HEK293 (cell line): Measurements from ENCODE around the gene ACAA1.

ENCODE experiments used
- CTCF ChIA-PET: fragments of 350-600 bp; formaldehyde crosslinking; extraction: SDS; loops from one replicate; lab custom pipeline; 2021; ENCODE audit warnings: antibody characterized with exemption; lab: Yijun Ruan, JAX
- POLR2A ChIA-PET: fragments of 300-600 bp; formaldehyde crosslinking; extraction: SDS; loops from one replicate; lab custom pipeline; 2020; ENCODE audit warnings: antibody characterized with exemption, inconsistent platforms; lab: Yijun Ruan, JAX
- H3K27ac ChIP-seq: fragments of 200-500 bp; sonication (Bioruptor generic); 2 replicates; pipeline ENCODE4 v1.5.1; 2014; ENCODE audit warnings: low read depth, low read length, control low read depth, inconsistent platforms; ENCODE audit errors: extremely low read depth
- H3K36me3 ChIP-seq, 2 experiments: fragments of 200-500 bp in 1 of 2; sonication (Bioruptor generic) in 1 of 2; 1 replicate in 1 of 2; 2 replicates in 1 of 2; pipeline ENCODE4 v1.5.1; 2014 to 2017; ENCODE audit warnings: inconsistent platforms in 2 of 2, low read length in 2 of 2; ENCODE audit not compliant: control insufficient read depth in 2 of 2, insufficient read depth in 1 of 2
- H3K4me1 ChIP-seq: fragments of 200-500 bp; sonication (Bioruptor generic); 2 replicates; pipeline ENCODE4 v1.5.1; 2014; ENCODE audit warnings: mild to moderate bottlenecking, low read length, inconsistent platforms; ENCODE audit not compliant: control insufficient read depth, insufficient read depth
- H3K4me3 ChIP-seq: 2 replicates; pipeline ENCODE4 v1.5.1; 2011; ENCODE audit warnings: low read depth, mild to moderate bottlenecking, control low read depth, low read length, moderate library complexity
- H3K9me3 ChIP-seq: fragments of 200-500 bp; sonication (Bioruptor generic); 2 replicates; pipeline ENCODE4 v1.5.1; 2014; ENCODE audit warnings: low read depth, low read length, inconsistent platforms; ENCODE audit not compliant: control insufficient read depth, insufficient read depth
- BCL11B ChIP-seq: fragments of 450-650 bp; formaldehyde crosslinking; IDR thresholded peaks from 2 replicates; pipeline ENCODE4 v1.5.1; 2016; ENCODE audit warnings: low read depth, missing biosample characterization, missing genetic modification characterization
- EGR2 ChIP-seq: fragments of 450-650 bp; formaldehyde crosslinking; IDR thresholded peaks from 2 replicates; pipeline ENCODE4 v1.5.1; 2016; ENCODE audit warnings: low read depth, missing biosample characterization, missing genetic modification characterization
- MZF1 ChIP-seq: fragments of 450-650 bp; formaldehyde crosslinking; IDR thresholded peaks from 2 replicates; pipeline ENCODE4 v1.5.1; 2017; ENCODE audit warnings: missing biosample characterization, missing genetic modification characterization, borderline replicate concordance
- OSR2 ChIP-seq: fragments of 450-650 bp; formaldehyde crosslinking; IDR thresholded peaks from 2 replicates; pipeline ENCODE4 v1.5.1; 2016; ENCODE audit warnings: missing biosample characterization, missing genetic modification characterization
- SETDB1 ChIP-seq: IDR thresholded peaks from one replicate; pipeline ENCODE4 v1.6.1; 2017; ENCODE audit warnings: mild to moderate bottlenecking, low read length, moderate library complexity, mixed read lengths; ENCODE audit not compliant: insufficient read length
- ZBTB11 ChIP-seq: fragments of 450-650 bp; formaldehyde crosslinking; conservative IDR thresholded peaks from 2 replicates; pipeline ENCODE4 v1.5.1; 2016; ENCODE audit warnings: low read depth, missing biosample characterization, missing genetic modification characterization
- ZBTB8A ChIP-seq: fragments of 450-650 bp; formaldehyde crosslinking; IDR thresholded peaks from 2 replicates; pipeline ENCODE4 v1.5.1; 2016; ENCODE audit warnings: missing biosample characterization, missing genetic modification characterization
- ZFP37 ChIP-seq: fragments of 450-650 bp; formaldehyde crosslinking; IDR thresholded peaks from 2 replicates; pipeline ENCODE4 v1.5.1; 2016; ENCODE audit warnings: missing biosample characterization, missing genetic modification characterization
- ZIC2 ChIP-seq: fragments of 450-650 bp; formaldehyde crosslinking; IDR thresholded peaks from 2 replicates; pipeline ENCODE4 v1.5.1; 2016; ENCODE audit warnings: missing biosample characterization, missing genetic modification characterization
- ZNF10 ChIP-seq: fragments of 450-650 bp; formaldehyde crosslinking; IDR thresholded peaks from 2 replicates; pipeline ENCODE4 v1.5.1; 2017; ENCODE audit warnings: missing biosample characterization, missing genetic modification characterization
- ZNF114 ChIP-seq: fragments of 450-650 bp; formaldehyde crosslinking; IDR thresholded peaks from 2 replicates; pipeline ENCODE4 v1.5.0; 2017; ENCODE audit warnings: missing biosample characterization, missing genetic modification characterization
- ZNF214 ChIP-seq: fragments of 450-650 bp; formaldehyde crosslinking; IDR thresholded peaks from 2 replicates; pipeline ENCODE4 v1.5.1; 2017; ENCODE audit warnings: missing biosample characterization, mild to moderate bottlenecking, missing genetic modification characterization, borderline replicate concordance
- ZNF404 ChIP-seq: fragments of 450-650 bp; formaldehyde crosslinking; IDR thresholded peaks from 2 replicates; pipeline ENCODE4 v1.5.1; 2017; ENCODE audit warnings: missing biosample characterization, missing genetic modification characterization
- ZNF521 ChIP-seq: fragments of 450-650 bp; formaldehyde crosslinking; IDR thresholded peaks from 2 replicates; pipeline ENCODE4 v1.5.1; 2017; ENCODE audit warnings: missing biosample characterization, mild to moderate bottlenecking, missing genetic modification characterization
- ZNF558 ChIP-seq: fragments of 450-650 bp; formaldehyde crosslinking; IDR thresholded peaks from 2 replicates; pipeline ENCODE4 v1.5.1; 2016; ENCODE audit warnings: missing biosample characterization, missing genetic modification characterization
- ZNF610 ChIP-seq: fragments of 450-650 bp; formaldehyde crosslinking; IDR thresholded peaks from 2 replicates; pipeline ENCODE4 v1.5.1; 2016; ENCODE audit warnings: missing biosample characterization, missing genetic modification characterization, borderline replicate concordance
- ZNF654 ChIP-seq: fragments of 450-650 bp; formaldehyde crosslinking; IDR thresholded peaks from 2 replicates; pipeline ENCODE4 v1.5.1; 2016; ENCODE audit warnings: low read depth, missing biosample characterization, missing genetic modification characterization
- ZNF837 ChIP-seq: fragments of 450-650 bp; formaldehyde crosslinking; IDR thresholded peaks from 2 replicates; pipeline ENCODE4 v1.5.1; 2016; ENCODE audit warnings: missing biosample characterization, missing genetic modification characterization
- TF ChIP-seq, protein P1 (sequence below): fragments of 450-650 bp; formaldehyde crosslinking; IDR thresholded peaks from 2 replicates; pipeline ENCODE4; 2016; ENCODE audit warnings: missing biosample characterization, missing genetic modification characterization
- TF ChIP-seq, protein P2 (sequence below): fragments of 450-650 bp; formaldehyde crosslinking; IDR thresholded peaks from 2 replicates; pipeline ENCODE4 v1.5.1; 2016; ENCODE audit warnings: missing biosample characterization, missing genetic modification characterization, borderline replicate concordance
- TF ChIP-seq, protein P3 (sequence below): fragments of 450-650 bp; formaldehyde crosslinking; IDR thresholded peaks from 2 replicates; pipeline ENCODE4 v1.5.1; 2016; ENCODE audit warnings: missing biosample characterization, missing genetic modification characterization, borderline replicate concordance

ACAA1 gene

DNA sequence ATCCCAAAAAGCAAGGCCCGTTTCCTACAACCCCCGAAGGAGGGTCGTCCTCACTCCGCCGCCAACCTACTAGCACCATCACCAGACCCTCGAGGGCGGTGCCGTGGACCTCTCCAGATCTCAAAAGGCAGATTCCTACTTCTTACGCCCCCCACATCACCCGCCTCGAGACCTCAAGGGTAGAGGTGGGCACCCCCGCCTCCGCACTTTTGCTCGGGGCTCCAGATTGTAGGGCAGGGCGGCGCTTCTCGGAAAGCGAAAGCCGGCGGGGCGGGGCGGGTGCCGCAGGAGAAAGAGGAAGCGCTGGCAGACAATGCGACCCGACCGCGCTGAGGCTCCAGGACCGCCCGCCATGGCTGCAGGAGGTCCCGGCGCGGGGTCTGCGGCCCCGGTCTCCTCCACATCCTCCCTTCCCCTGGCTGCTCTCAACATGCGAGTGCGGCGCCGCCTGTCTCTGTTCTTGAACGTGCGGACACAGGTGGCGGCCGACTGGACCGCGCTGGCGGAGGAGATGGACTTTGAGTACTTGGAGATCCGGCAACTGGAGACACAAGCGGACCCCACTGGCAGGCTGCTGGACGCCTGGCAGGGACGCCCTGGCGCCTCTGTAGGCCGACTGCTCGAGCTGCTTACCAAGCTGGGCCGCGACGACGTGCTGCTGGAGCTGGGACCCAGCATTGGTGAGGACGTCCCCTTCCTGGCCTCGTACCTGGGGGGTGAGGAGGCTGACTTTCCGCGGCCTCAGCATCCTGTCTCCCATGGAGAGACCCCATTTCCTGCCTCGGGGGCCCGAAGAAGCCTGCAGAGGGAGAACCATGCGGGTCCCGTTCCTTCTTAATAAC is 1.6 kb upstream of the ACAA1 start, which contains the start of gene MYD88 (continued):
- TF ChIP-seq ZNF521 (tag by site-specific recombination) (no peak), EGR2 (tag by site-specific recombination) (peak; percentile 72), ZBTB8A (tag by site-specific recombination) (peak; percentile 9; the same call in 1 of the 2 replicates), ZNF654 (tag by site-specific recombination) (no peak), OSR2 (tag by site-specific recombination) (no peak), BCL11B (no peak), ZNF10 (tag by site-specific recombination) (no peak), ZNF214 (tag by site-specific recombination) (no peak), ZBTB11 (tag by site-specific recombination) (0 out of 2 replicates have a peak, but pooled peaks have one; percentile 25), ZNF114 (tag by site-specific recombination) (no peak), ZFP37 (tag by site-specific recombination) (0 out of 2 replicates have a peak, but pooled peaks have one; percentile 40)
- TF ChIP-seq, protein P1, sequence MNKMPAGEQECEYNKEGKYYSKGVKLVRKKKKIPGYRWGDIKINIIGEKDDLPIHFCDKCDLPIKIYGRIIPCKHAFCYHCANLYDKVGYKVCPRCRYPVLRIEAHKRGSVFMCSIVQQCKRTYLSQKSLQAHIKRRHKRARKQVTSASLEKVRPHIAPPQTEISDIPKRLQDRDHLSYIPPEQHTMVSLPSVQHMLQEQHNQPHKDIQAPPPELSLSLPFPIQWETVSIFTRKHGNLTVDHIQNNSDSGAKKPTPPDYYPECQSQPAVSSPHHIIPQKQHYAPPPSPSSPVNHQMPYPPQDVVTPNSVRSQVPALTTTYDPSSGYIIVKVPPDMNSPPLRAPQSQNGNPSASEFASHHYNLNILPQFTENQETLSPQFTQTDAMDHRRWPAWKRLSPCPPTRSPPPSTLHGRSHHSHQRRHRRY (tag by site-specific recombination): no peak
- TF ChIP-seq, protein P2, sequence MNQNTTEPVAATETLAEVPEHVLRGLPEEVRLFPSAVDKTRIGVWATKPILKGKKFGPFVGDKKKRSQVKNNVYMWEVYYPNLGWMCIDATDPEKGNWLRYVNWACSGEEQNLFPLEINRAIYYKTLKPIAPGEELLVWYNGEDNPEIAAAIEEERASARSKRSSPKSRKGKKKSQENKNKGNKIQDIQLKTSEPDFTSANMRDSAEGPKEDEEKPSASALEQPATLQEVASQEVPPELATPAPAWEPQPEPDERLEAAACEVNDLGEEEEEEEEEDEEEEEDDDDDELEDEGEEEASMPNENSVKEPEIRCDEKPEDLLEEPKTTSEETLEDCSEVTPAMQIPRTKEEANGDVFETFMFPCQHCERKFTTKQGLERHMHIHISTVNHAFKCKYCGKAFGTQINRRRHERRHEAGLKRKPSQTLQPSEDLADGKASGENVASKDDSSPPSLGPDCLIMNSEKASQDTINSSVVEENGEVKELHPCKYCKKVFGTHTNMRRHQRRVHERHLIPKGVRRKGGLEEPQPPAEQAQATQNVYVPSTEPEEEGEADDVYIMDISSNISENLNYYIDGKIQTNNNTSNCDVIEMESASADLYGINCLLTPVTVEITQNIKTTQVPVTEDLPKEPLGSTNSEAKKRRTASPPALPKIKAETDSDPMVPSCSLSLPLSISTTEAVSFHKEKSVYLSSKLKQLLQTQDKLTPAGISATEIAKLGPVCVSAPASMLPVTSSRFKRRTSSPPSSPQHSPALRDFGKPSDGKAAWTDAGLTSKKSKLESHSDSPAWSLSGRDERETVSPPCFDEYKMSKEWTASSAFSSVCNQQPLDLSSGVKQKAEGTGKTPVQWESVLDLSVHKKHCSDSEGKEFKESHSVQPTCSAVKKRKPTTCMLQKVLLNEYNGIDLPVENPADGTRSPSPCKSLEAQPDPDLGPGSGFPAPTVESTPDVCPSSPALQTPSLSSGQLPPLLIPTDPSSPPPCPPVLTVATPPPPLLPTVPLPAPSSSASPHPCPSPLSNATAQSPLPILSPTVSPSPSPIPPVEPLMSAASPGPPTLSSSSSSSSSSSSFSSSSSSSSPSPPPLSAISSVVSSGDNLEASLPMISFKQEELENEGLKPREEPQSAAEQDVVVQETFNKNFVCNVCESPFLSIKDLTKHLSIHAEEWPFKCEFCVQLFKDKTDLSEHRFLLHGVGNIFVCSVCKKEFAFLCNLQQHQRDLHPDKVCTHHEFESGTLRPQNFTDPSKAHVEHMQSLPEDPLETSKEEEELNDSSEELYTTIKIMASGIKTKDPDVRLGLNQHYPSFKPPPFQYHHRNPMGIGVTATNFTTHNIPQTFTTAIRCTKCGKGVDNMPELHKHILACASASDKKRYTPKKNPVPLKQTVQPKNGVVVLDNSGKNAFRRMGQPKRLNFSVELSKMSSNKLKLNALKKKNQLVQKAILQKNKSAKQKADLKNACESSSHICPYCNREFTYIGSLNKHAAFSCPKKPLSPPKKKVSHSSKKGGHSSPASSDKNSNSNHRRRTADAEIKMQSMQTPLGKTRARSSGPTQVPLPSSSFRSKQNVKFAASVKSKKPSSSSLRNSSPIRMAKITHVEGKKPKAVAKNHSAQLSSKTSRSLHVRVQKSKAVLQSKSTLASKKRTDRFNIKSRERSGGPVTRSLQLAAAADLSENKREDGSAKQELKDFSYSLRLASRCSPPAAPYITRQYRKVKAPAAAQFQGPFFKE: no peak

- H3K4me1 ChIP-seq: no peaks in the 10 kb centered on the region
- CTCF ChIA-PET: no interaction called here
- H3K9me3 ChIP-seq: no peaks in the 10 kb centered on the region
- no peak for TF ChIP-seq ZNF610 (tag by site-specific recombination)
- no peak for TF ChIP-seq MZF1
- no peak for TF ChIP-seq ZNF558 (tag by site-specific recombination)
- TF ChIP-seq SETDB1: no peak
- no peak for TF ChIP-seq ZNF404 (tag by site-specific recombination)
- TF ChIP-seq, protein P3, sequence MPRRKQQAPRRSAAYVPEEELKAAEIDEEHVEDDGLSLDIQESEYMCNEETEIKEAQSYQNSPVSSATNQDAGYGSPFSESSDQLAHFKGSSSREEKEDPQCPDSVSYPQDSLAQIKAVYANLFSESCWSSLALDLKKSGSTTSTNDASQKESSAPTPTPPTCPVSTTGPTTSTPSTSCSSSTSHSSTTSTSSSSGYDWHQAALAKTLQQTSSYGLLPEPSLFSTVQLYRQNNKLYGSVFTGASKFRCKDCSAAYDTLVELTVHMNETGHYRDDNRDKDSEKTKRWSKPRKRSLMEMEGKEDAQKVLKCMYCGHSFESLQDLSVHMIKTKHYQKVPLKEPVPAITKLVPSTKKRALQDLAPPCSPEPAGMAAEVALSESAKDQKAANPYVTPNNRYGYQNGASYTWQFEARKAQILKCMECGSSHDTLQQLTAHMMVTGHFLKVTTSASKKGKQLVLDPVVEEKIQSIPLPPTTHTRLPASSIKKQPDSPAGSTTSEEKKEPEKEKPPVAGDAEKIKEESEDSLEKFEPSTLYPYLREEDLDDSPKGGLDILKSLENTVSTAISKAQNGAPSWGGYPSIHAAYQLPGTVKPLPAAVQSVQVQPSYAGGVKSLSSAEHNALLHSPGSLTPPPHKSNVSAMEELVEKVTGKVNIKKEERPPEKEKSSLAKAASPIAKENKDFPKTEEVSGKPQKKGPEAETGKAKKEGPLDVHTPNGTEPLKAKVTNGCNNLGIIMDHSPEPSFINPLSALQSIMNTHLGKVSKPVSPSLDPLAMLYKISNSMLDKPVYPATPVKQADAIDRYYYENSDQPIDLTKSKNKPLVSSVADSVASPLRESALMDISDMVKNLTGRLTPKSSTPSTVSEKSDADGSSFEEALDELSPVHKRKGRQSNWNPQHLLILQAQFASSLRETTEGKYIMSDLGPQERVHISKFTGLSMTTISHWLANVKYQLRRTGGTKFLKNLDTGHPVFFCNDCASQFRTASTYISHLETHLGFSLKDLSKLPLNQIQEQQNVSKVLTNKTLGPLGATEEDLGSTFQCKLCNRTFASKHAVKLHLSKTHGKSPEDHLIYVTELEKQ (tag by site-specific recombination): no peak
- peak; percentile 6; the same call in 1 of the 2 replicates for TF ChIP-seq ZIC2 (tag by site-specific recombination)
- TF ChIP-seq ZNF837: no peak
Observed at GRCh38 chr3:38137615-38138348, 855 bp upstream of the ACAA1 start.

More at GRCh38 chr3:38137615-38138348, 855 bp upstream of the ACAA1 start:
- peak overlapping the region; percentile 66 for H3K4me3 ChIP-seq
- H3K27ac ChIP-seq: no peak overlapping the region
- H3K36me3 ChIP-seq: peaks cover 0 to 25% of the 10 kb centered on the region in 2 experiments; a peak in 1 of 3 replicates
- POLR2A ChIA-PET: interaction anchor here (0.6 to 3.5 kb wide), 16 partner anchors 10 to 318 kb away, joined by 3 to 48 read pairs (median 5); partner anchors contain the start of genes ACVR2B, OXSR1 and XYLB
